Thyroid gland (tissue), 4 donors: ENCODE results near the gene CXCR6.

ENCODE experiments used
- POLR2A ChIP-seq, 2 donors: fragments of 450-650 bp; IDR thresholded peaks; one replicate each; pipeline ENCODE4 v1.6.1; 2017; ENCODE audit warnings: antibody characterized with exemption in 2 of 2, mild to moderate bottlenecking in 2 of 2, moderate library complexity in 1 of 2
- TF ChIP-seq, protein P1 (sequence below), 6 experiments: fragments of 200-600 bp in 3 of 6; fragments of 450-650 bp in 3 of 6; sonication (generic) in 3 of 6; IDR thresholded peaks; one replicate each; pipeline ENCODE4 v1.5.1; 2016 to 2019; ENCODE audit warnings: antibody characterized with exemption in 6 of 6, mild to moderate bottlenecking in 2 of 6, inconsistent platforms in 1 of 6, moderate library complexity in 1 of 6

DNA sequence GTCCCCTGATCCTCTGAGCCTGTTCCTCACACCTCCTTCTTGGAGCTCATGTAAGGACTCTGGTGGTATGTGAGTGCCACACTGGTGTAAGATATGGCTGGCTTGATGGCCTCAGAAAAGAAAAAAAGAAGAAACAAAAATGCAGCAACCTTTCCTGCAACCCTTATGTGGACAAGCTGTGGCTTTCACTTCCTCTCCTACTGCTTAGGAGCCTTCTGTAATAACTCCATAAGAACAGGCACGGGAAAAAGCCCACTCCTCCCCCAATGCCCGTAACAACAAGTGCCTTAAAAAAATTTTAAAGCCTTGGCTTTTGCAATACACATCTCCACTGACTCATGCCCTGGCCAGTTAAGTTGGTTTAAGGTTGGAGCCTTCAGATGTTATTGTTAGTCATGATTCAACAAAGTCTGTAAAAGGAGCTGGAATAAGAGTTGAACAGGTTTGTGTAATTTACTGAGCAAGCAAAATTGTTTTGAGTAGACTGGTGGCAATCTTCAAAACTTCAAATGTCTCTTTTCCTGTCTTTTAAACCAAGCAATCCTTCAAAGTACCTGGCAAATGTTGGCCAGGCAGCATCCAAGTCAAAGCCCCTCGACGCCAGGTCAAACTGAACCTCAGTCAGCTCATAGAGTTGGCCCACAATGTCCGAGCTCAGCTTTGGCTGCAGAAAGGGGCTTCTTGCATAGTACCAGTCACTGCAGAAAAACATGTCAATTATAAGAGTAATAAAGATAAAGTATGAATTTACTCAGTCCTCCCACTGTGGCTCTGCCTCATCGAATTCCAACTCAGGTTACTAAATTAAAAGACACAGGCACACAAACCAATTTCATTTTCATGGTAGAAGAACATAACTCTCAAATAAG, 29.5 kb downstream of the CXCR6 start:
- TF ChIP-seq, protein P1, sequence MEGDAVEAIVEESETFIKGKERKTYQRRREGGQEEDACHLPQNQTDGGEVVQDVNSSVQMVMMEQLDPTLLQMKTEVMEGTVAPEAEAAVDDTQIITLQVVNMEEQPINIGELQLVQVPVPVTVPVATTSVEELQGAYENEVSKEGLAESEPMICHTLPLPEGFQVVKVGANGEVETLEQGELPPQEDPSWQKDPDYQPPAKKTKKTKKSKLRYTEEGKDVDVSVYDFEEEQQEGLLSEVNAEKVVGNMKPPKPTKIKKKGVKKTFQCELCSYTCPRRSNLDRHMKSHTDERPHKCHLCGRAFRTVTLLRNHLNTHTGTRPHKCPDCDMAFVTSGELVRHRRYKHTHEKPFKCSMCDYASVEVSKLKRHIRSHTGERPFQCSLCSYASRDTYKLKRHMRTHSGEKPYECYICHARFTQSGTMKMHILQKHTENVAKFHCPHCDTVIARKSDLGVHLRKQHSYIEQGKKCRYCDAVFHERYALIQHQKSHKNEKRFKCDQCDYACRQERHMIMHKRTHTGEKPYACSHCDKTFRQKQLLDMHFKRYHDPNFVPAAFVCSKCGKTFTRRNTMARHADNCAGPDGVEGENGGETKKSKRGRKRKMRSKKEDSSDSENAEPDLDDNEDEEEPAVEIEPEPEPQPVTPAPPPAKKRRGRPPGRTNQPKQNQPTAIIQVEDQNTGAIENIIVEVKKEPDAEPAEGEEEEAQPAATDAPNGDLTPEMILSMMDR (IDR thresholded peaks at IDR 0.05), result no peak
- TF ChIP-seq POLR2A (IDR thresholded peaks at IDR 0.05), result peak in 1 of 2 donors; percentile 44
